Parathyroid adenoma (tissue), 2 donors: Measurements from ENCODE around the gene WDR62.

Source experiments
- H2AFZ ChIP-seq: fragments of 300-600 bp; sonication (generic); one replicate; pipeline ENCODE4 v1.7.0; 2017; ENCODE audit warnings: antibody characterized with exemption, mild to moderate bottlenecking
- H3K27ac ChIP-seq: fragments of 300-600 bp; sonication (generic); one replicate; pipeline ENCODE4 v1.7.0; 2017
- H3K27me3 ChIP-seq: fragments of 300-600 bp; sonication (generic); one replicate; pipeline ENCODE4 v1.7.0; 2017; ENCODE audit warnings: low read length; ENCODE audit not compliant: control insufficient read depth, insufficient read depth
- H3K36me3 ChIP-seq: fragments of 300-600 bp; sonication (generic); one replicate; pipeline ENCODE4 v1.7.0; 2017; ENCODE audit warnings: low read length; ENCODE audit not compliant: control insufficient read depth, insufficient read depth
- H3K4me1 ChIP-seq: fragments of 300-600 bp; sonication (generic); one replicate; pipeline ENCODE4 v1.7.0; 2017; ENCODE audit warnings: control low read depth
- H3K4me2 ChIP-seq: fragments of 300-600 bp; sonication (generic); one replicate; pipeline ENCODE4 v1.7.0; 2017; ENCODE audit warnings: low read length
- H3K4me3 ChIP-seq: fragments of 300-600 bp; sonication (generic); one replicate; pipeline ENCODE4 v1.7.0; 2017; ENCODE audit warnings: low read depth, low read length
- H3K79me2 ChIP-seq: fragments of 300-600 bp; sonication (generic); one replicate; pipeline ENCODE4 v1.7.0; 2017; ENCODE audit warnings: control low read depth
- H3K9ac ChIP-seq: fragments of 300-600 bp; sonication (generic); one replicate; pipeline ENCODE4 v1.7.0; 2017; ENCODE audit warnings: mild to moderate bottlenecking
- H3K9me3 ChIP-seq: fragments of 300-600 bp; sonication (generic); one replicate; pipeline ENCODE4 v1.7.0; 2017; ENCODE audit warnings: low read length; ENCODE audit not compliant: control insufficient read depth
- CTCF ChIP-seq: fragments of 300-600 bp; sonication (generic); IDR thresholded peaks from one replicate; pipeline ENCODE4 v1.7.0; 2017; ENCODE audit warnings: antibody characterized with exemption, mild to moderate bottlenecking
- donor health status: primary hyperparathyroidism.

Gene WDR62

GRCh38 chr19:36112678-36113077 is 58.0 kb downstream of the WDR62 start:
- H3K27ac ChIP-seq, result no peak overlapping the region
- no peak overlapping the region for H2AFZ ChIP-seq
- no peak overlapping the region for H3K4me3 ChIP-seq
- H3K9ac ChIP-seq, result no peak overlapping the region
- no peak overlapping the region for H3K4me2 ChIP-seq
- no peaks in the 10 kb centered on the region for H3K36me3 ChIP-seq
- no peaks in the 10 kb centered on the region for H3K27me3 ChIP-seq
- TF ChIP-seq CTCF, result no peak
- peaks cover 4% of the 10 kb centered on the region for H3K79me2 ChIP-seq
- peaks cover 5% of the 10 kb centered on the region for H3K4me1 ChIP-seq
- no peaks in the 10 kb centered on the region for H3K9me3 ChIP-seq

GRCh38 chr19:36113425-36113824 is 58.7 kb downstream of the WDR62 start:
- no peak overlapping the region for H2AFZ ChIP-seq
- H3K9me3 ChIP-seq, result no peaks in the 10 kb centered on the region
- H3K27me3 ChIP-seq, result no peaks in the 10 kb centered on the region
- no peak overlapping the region for H3K27ac ChIP-seq
- no peak overlapping the region for H3K9ac ChIP-seq
- peaks cover 4% of the 10 kb centered on the region for H3K79me2 ChIP-seq
- peak overlapping the region; percentile 67 for H3K4me2 ChIP-seq
- peaks cover 5% of the 10 kb centered on the region for H3K4me1 ChIP-seq
- H3K36me3 ChIP-seq, result no peaks in the 10 kb centered on the region
- TF ChIP-seq CTCF, result no peak
- H3K4me3 ChIP-seq, result peak overlapping the region; percentile 68

DNA sequence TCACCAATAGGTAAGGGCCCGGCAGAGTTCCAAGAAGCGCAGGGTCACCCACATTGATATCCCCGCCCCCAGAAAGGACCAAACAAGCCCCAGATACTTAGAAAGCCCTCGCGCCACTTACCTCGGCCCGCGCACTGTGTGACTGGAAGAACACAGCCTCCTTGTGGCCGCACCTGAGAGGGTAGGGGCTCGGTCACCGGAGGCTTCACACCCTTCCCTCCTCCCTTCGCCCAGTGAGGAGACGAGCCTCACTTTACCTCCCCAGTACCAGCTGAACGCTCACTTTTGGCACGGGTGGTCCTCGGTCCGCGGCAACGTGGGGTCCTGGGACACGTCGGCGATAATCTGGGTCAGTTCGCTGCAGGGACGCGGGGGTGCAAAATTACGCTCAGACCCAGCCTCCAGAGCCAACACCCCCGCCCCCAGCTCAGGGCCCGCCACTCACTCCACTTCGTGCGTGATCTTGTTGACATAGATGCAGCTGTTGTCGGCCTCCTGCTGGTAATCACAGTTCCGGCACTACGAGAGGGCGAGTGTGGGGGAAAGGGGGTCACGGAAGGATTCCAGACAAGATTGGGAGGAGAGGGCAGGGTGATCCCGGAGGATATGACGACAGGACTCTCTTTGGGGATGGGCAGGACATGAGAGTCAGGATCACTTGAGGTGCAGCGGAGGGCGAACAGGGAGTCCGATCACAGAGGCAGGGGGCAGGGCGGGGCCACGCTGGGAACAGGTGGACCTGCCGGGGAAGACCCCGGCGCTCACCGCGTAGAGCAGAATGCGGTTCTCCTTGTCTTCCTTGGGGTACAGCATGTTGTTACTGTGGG is 59.4 kb downstream of the WDR62 start:
- Histone ChIP-seq H3K79me2 (peaks cover 4% of the 10 kb centered on the region), H2AFZ (peak overlapping the region; percentile 83), H3K4me3 (peak overlapping the region; percentile 68), H3K4me2 (peak overlapping the region; percentile 67), H3K4me1 (peaks cover 5% of the 10 kb centered on the region), H3K9me3 (no peaks in the 10 kb centered on the region), H3K27me3 (no peaks in the 10 kb centered on the region), H3K36me3 (no peaks in the 10 kb centered on the region), H3K9ac (peak overlapping the region; percentile 38), H3K27ac (peak overlapping the region; percentile 91)
- no peak for TF ChIP-seq CTCF

DNA sequence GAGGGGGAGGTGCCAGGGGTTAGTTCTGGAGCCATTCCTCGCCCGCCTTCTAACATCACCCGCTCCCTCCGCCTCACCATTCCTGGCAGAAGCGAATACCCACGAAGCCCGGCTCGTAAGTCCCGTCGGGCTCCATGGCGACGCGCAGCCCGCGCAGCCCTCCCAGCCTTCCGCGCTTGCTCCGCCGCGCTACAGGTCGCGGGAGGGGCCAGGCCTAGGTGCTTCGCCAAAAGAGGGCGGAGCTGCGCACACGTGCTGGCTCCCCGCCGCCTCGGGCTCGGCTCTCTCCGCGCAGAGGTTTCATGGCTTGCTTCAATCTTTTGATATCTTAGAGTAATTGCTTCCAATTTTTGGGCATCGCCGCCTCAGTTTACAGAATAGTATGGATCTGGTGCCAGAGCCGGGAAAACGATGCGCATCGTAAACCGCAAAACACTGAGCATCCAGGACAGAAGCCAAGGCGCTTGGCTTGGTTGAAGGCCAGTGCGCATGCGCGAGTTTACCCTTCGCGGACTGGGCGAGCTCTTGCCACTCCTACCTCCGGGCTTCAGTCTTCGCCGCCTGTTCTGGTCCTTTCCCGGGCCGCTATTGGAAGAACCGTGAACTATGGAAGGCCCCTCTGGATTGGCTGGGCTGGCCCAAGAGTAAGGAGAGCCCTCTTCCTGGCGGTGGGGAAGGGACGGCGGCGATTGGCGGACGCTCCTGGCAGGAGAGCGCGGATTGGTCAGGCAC is 60.2 kb downstream of the WDR62 start, which contains the start of gene POLR2I:
POLR2I (minus strand) TSS at position 155 of the 732 bp plus-strand sequence; CDS start at position 136, 19 bp downstream.
- Histone ChIP-seq H3K27me3 (no peaks in the 10 kb centered on the region), H2AFZ (peak within 1 kb of the TSS; percentile 83), H3K27ac (peak within 1 kb of the TSS; percentile 91), H3K36me3 (no peaks in the 10 kb centered on the region), H3K4me3 (peak within 1 kb of the TSS; percentile 68), H3K9ac (peak within 1 kb of the TSS; percentile 38), H3K9me3 (no peaks in the 10 kb centered on the region), H3K4me2 (peak within 1 kb of the TSS; percentile 83), H3K4me1 (peaks cover 5% of the 10 kb centered on the region), H3K79me2 (peaks cover 4% of the 10 kb centered on the region)
- no peak for TF ChIP-seq CTCF
